ENCODE results near the gene HYAL2. TPM values are rescaled to one million over a fixed set of nuclear protein-coding genes. Genes with fewer than 3 reads are reported as not detected.

The HYAL2 gene
- 10 to 100 TPM; 86.5 to 87.5 TPM for total RNA-seq

GRCh38 chr3:50322386-50323091 is at the start of gene HYAL2:
Gene HYAL2, minus strand, starts transcription at chr3:50322745. Its CDS starts 2,256 bp downstream, at chr3:50320489.
- H3K4me1 ChIP-seq (ENCODE audit: control insufficient read depth in 1 of 2, low read depth in 2 of 2) = peaks cover 33 to 55% of the 10 kb centered on the region in 2 donors
- H3K36me3 ChIP-seq = peaks cover 10% of the 10 kb centered on the region
- TF ChIP-seq CTCF (IDR thresholded peaks at IDR 0.05) = no peak
- no peak for ATAC-seq (ENCODE audit: insufficient number of reproducible peaks, low FRiP score, low read depth)
- peak within 1 kb of the TSS; percentile 91 to 97 for H3K27ac ChIP-seq
- H3K27me3 ChIP-seq (replicated peaks; ENCODE audit: insufficient read depth) = no peaks in the 10 kb centered on the region
- no peak for DNase-seq (ENCODE audit: low spot score)
- peak within 1 kb of the TSS; percentile 73 for H3K4me3 ChIP-seq
- no peaks in the 10 kb centered on the region for H3K9me3 ChIP-seq

- Histone ChIP-seq H3K36me3 (no peaks in the 10 kb centered on the region), H3K4me1 (ENCODE audit: control insufficient read depth in 1 of 2, low read depth in 2 of 2) (peaks cover 0 to 3% of the 10 kb centered on the region in 2 donors), H3K27me3 (replicated peaks; ENCODE audit: insufficient read depth) (no peaks in the 10 kb centered on the region), H3K4me3 (no peak overlapping the region), H3K27ac (no peak overlapping the region), H3K9me3 (no peaks in the 10 kb centered on the region)
- no peak for DNase-seq (ENCODE audit: low spot score)
- ATAC-seq (ENCODE audit: insufficient number of reproducible peaks, low FRiP score, low read depth) = no peak
- no peak for TF ChIP-seq CTCF (IDR thresholded peaks at IDR 0.05)
Measured at GRCh38 chr3:50371133-50371685, 48.7 kb upstream of the HYAL2 start.

- no peak for TF ChIP-seq CTCF (IDR thresholded peaks at IDR 0.05)
- no peaks in the 10 kb centered on the region for H3K9me3 ChIP-seq
- peaks cover 0 to 10% of the 10 kb centered on the region in 2 donors for H3K4me1 ChIP-seq (ENCODE audit: control insufficient read depth in 1 of 2, low read depth in 2 of 2)
- DNase-seq (ENCODE audit: low spot score) (no peak), ATAC-seq (ENCODE audit: insufficient number of reproducible peaks, low FRiP score, low read depth) (no peak)
- no peak overlapping the region for H3K4me3 ChIP-seq
- H3K27me3 ChIP-seq (replicated peaks; ENCODE audit: insufficient read depth) = no peaks in the 10 kb centered on the region
- H3K27ac ChIP-seq = no peak overlapping the region
- H3K36me3 ChIP-seq = no peaks in the 10 kb centered on the region
Measured at GRCh38 chr3:50370594-50370993, 48.0 kb upstream of the HYAL2 start.

- DNase-seq (ENCODE audit: low spot score) (no peak), ATAC-seq (ENCODE audit: insufficient number of reproducible peaks, low FRiP score, low read depth) (no peak)
- no peaks in the 10 kb centered on the region for H3K36me3 ChIP-seq
- TF ChIP-seq CTCF (IDR thresholded peaks at IDR 0.05) = no peak
- no peak overlapping the region for H3K4me3 ChIP-seq
- no peaks in the 10 kb centered on the region for H3K9me3 ChIP-seq
- no peak overlapping the region for H3K27ac ChIP-seq
- peaks cover 6 to 20% of the 10 kb centered on the region in 2 donors for H3K4me1 ChIP-seq (ENCODE audit: control insufficient read depth in 1 of 2, low read depth in 2 of 2)
- H3K27me3 ChIP-seq (replicated peaks; ENCODE audit: insufficient read depth) = no peaks in the 10 kb centered on the region
Measured at GRCh38 chr3:50369012-50369670, 46.6 kb upstream of the HYAL2 start.

- Histone ChIP-seq H3K9me3 (no peaks in the 10 kb centered on the region), H3K4me1 (ENCODE audit: control insufficient read depth in 1 of 2, low read depth in 2 of 2) (peaks cover 6 to 22% of the 10 kb centered on the region in 2 donors), H3K27me3 (replicated peaks; ENCODE audit: insufficient read depth) (no peaks in the 10 kb centered on the region), H3K4me3 (peak overlapping the region; percentile 80), H3K27ac (no peak overlapping the region), H3K36me3 (no peaks in the 10 kb centered on the region)
- ATAC-seq (ENCODE audit: insufficient number of reproducible peaks, low FRiP score, low read depth) = no peak
- no peak for DNase-seq (ENCODE audit: low spot score)
- TF ChIP-seq CTCF (IDR thresholded peaks at IDR 0.05) = no peak
Measured at GRCh38 chr3:50365842-50366220, 43.3 kb upstream of the HYAL2 start.

Data from thoracic aorta (tissue), 2 donors.